Peyer's patch (tissue), 4 donors: ENCODE data around the gene MCU.

Source experiments
- POLR2A ChIP-seq, 2 donors: fragments of 450-650 bp; IDR thresholded peaks; one replicate each; pipeline ENCODE4 v1.5.1; 2017; ENCODE audit warnings: antibody characterized with exemption in 2 of 2, mild to moderate bottlenecking in 2 of 2, moderate library complexity in 2 of 2
- TF ChIP-seq, protein P1 (sequence below), 6 experiments: fragments of 450-650 bp in 4 of 6; fragments of 200-600 bp in 2 of 6; sonication (generic) in 1 of 6; IDR thresholded peaks; one replicate each; pipeline ENCODE4 v1.5.1; 2017 to 2019; ENCODE audit warnings: antibody characterized with exemption in 6 of 6, mild to moderate bottlenecking in 3 of 6, moderate library complexity in 1 of 6

DNA sequence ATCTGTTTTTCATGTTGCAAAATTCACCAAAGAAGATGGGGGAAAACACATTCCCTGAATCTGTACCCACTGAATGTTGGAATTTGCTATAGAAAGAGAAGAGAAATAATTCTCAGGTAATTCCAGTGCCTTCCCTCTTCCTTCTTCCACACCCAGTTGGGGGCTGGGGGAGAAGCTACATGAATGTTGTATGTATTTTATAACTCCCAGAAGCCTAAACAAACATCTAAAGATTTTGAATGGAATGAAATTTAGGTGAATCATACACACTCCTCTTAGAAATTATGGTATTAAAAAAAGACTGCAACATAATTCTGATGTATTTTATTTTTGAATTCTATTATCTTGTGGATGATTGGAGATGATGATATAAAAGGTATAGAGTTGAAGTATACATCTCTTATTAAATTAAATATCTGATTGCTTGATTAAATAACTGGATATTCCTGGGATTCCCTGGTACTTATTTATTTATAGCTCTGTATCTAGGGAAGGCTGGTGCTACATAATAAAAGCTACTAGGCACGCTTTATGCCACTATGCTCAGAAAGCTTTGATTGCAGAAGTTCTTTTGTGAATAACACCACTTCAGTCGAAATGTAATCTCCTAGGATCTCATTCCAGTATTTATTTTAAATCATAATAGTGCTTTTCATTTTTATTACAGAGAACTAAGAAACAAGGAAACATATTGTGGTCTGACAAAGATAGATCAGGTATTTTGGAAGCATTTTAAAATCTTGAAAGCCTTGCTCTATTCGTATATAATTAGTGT is 98.5 kb downstream of the MCU start:
- TF ChIP-seq POLR2A (IDR thresholded peaks at IDR 0.05), result no peak
- TF ChIP-seq, protein P1, sequence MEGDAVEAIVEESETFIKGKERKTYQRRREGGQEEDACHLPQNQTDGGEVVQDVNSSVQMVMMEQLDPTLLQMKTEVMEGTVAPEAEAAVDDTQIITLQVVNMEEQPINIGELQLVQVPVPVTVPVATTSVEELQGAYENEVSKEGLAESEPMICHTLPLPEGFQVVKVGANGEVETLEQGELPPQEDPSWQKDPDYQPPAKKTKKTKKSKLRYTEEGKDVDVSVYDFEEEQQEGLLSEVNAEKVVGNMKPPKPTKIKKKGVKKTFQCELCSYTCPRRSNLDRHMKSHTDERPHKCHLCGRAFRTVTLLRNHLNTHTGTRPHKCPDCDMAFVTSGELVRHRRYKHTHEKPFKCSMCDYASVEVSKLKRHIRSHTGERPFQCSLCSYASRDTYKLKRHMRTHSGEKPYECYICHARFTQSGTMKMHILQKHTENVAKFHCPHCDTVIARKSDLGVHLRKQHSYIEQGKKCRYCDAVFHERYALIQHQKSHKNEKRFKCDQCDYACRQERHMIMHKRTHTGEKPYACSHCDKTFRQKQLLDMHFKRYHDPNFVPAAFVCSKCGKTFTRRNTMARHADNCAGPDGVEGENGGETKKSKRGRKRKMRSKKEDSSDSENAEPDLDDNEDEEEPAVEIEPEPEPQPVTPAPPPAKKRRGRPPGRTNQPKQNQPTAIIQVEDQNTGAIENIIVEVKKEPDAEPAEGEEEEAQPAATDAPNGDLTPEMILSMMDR (IDR thresholded peaks at IDR 0.05), result no peak
